ENCODE data around the gene COX8A.

COX8A gene

DNA sequence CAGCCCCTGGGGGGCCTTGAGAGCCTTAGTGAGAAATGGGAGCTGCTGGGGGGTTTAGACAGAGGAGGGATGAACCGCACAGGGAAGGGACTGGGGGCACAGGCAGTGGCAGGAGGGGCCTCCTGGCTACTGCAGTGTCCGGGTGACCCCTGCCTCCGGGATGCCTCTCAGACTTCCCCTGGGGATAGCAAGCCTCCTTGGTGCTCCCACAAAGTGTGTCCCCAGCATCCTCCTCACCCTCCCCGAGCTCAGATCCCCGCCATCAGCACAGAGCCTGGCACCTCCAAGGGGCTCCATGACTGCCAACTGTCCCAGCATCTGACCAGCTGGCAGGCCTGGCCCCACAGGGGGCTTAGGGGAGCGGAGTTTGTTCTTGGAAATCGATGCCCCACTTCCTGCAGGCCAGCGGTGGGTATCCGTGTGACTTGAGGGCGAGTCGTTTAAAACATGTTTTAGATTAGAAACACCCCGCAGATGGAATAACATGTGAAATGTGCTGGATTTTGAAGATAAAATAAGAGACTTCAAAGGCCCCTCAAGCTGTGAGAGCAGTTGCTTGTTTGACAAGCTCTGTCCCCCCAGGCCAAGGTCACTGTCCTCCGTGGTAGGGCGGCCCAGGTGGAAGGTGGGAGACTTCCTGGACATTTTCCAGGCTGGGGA is 47.8 kb downstream of the COX8A start:
- no peak for DNase-seq

DNA sequence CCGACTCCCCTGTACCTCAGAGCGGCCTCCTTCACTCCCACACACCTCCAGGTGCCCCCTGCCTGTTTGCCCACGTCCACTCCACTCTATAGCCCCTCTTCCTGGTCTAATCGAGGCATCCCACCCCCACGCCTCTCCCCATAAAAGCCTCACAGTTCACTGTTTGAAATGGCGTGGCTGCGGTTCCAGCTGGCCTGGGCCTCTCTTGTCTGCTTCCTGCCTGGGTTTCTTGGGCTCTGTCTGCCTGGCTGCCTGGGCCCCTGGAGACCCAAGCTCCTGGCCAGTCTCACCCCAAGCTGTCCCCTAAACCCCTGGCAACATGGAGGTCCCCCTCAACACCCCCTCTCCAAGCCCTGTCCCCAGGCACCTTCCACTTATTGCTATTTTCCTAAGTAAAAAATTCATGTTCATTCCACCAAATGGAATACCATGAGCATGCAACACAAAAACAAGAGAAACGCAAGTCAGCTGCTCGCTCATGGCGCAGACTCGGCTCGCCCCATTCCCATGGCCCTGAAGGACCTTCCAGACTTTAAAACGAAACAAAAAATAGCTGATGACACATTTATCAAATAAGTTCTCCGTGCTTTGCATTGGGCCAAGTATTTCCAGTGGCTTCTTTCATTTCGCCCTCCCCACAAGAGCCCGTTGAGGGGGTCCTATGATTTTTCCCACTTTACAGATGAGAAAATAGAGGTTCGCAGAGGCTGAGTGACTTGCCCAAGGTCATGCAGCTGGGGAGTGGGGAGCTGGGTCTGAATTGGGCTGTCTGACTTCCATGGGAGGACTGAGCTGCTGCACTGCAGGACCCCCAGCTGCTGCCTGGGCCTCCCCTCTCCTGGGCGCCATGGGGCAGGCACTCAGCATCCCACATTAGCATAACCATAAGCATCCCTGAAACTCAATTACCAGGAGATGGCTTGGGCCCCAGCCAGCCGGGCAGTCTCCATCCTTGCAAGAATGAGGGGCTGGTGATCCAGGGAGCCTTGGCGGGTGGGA is 49.6 kb downstream of the COX8A start:
- no peak for DNase-seq

DNA sequence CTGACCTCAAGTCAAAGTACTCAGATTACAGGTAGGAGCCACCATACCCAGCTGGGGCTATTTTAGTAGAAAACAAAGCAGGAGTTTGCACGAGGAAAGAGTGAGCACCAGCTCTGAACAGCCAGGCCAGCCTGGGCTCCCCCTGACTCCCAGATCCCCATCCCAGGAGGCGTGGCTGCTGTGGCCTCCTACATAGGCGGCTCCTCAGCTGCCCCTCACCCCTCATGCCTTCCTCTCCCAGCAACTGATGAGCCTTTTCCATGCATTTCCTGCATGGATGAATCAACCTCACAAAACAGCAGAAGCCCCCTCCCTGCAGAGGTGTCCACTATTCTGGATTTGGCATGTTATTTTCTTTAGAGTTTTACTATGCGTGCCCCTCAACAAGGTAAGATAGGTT is 50.8 kb downstream of the COX8A start:
- no peak for DNase-seq

All from NCI-H1105 (cell line).